CD4-positive, alpha-beta T cell (primary cell): ENCODE data around the gene PARD3B. TPM values are rescaled to one million over a fixed set of nuclear protein-coding genes. Genes with fewer than 3 reads are reported as not detected.

ENCODE experiments used
- ATAC-seq: fragments of 200-7000 bp; cut with Tn5 transposase; one replicate; pipeline ENCODE4 v1.10.0; 2022; ENCODE audit warnings: mild to moderate bottlenecking; ENCODE audit not compliant: poor library complexity
- CTCF ChIA-PET: fragments of 350-600 bp; sonication (Branson Sonifier 250); formaldehyde crosslinking; loops from one replicate; lab custom pipeline; 2021; ENCODE audit warnings: antibody characterized with exemption, inconsistent platforms; lab: Charles Lee
- POLR2A ChIA-PET: fragments of 350-600 bp; sonication (Branson Sonifier 250); formaldehyde crosslinking; loops from one replicate; lab custom pipeline; 2021; ENCODE audit warnings: antibody characterized with exemption, inconsistent platforms; lab: Charles Lee
- DNase-seq, 14 experiments: peaks; one replicate each; pipeline ENCODE4 v3.0.0-alpha.2; 2013 to 2020; ENCODE audit warnings: mixed read lengths in 2 of 14
- H3K27ac ChIP-seq, 2 donors: one replicate each; pipeline versions ENCODE4 v1.5.1 to v1.7.0; 2013; ENCODE audit warnings: low read length in 2 of 2, low read depth in 1 of 2, mild to moderate bottlenecking in 1 of 2
- H3K27me3 ChIP-seq, 2 experiments: 1 replicate in 1 of 2; 2 replicates in 1 of 2; pipeline versions ENCODE4 v1.6.1 to v1.7.0; 2013; ENCODE audit warnings: low read length in 2 of 2, control low read depth in 1 of 2, mild to moderate bottlenecking in 1 of 2, moderate library complexity in 1 of 2; ENCODE audit not compliant: insufficient read depth in 2 of 2, control insufficient read depth in 1 of 2
- H3K36me3 ChIP-seq: one replicate; pipeline ENCODE4 v1.6.1; 2013; ENCODE audit warnings: low read length, control low read depth; ENCODE audit not compliant: insufficient read depth
- H3K4me1 ChIP-seq: one replicate; pipeline ENCODE4 v1.6.1; 2013; ENCODE audit warnings: low read length, control low read depth; ENCODE audit not compliant: insufficient read depth
- H3K4me3 ChIP-seq: one replicate; pipeline ENCODE4 v1.5.1; 2013; ENCODE audit warnings: mild to moderate bottlenecking, low read length, moderate library complexity
- H3K9me3 ChIP-seq, 2 experiments: 1 replicate in 1 of 2; 2 replicates in 1 of 2; pipeline versions ENCODE4 v1.6.1 to v1.7.0; 2013; ENCODE audit warnings: low read length in 2 of 2, mild to moderate bottlenecking in 2 of 2, control low read depth in 1 of 2, moderate library complexity in 1 of 2; ENCODE audit not compliant: control insufficient read depth in 1 of 2, insufficient read depth in 1 of 2
- H3K27ac Mint-ChIP-seq: one replicate; pipeline ENCODE4 v1.8.0; 2020; ENCODE audit warnings: mixed read lengths
- H3K27me3 Mint-ChIP-seq: one replicate; pipeline ENCODE4 v1.8.0; 2021; ENCODE audit warnings: mixed read lengths
- H3K36me3 Mint-ChIP-seq: one replicate; pipeline ENCODE4 v1.8.0; 2021; ENCODE audit warnings: low read depth, mixed read lengths
- H3K4me1 Mint-ChIP-seq: one replicate; pipeline ENCODE4 v1.8.0; 2021; ENCODE audit warnings: low read depth, mixed read lengths
- H3K4me3 Mint-ChIP-seq: one replicate; pipeline ENCODE4 v1.8.0; 2020; ENCODE audit warnings: mild to moderate bottlenecking, mixed read lengths
- H3K9me3 Mint-ChIP-seq: one replicate; pipeline ENCODE4 v1.8.0; 2020; ENCODE audit warnings: mixed read lengths
- CTCF ChIP-seq: fragments of 200-600 bp; IDR thresholded peaks from one replicate; pipeline ENCODE4 v1.8.0; 2022; ENCODE audit warnings: antibody characterized with exemption, mild to moderate bottlenecking
- intact Hi-C, 2 experiments: fragments of 100-400 bp; cut with DNase I in 1 of 2; cut with micrococcal nuclease in 1 of 2; formaldehyde crosslinking; loops; one replicate each; pipeline versions ENCODE4 v1.15.1 to v1.9.0; 2023 to 2025; cut with DNase I, micrococcal nuclease
- total RNA-seq, 174 experiments: library from RNA in 2 of 174; stranded (reverse) in 2 of 174; gene quantifications; one replicate each; pipeline ENCODE4 v1.2.3 and lab custom pipeline; 2021 to 2026

PARD3B gene
- total RNA-seq, 2 experiments from 2014 or later: 0.87 to 1.9 TPM

GRCh38 chr2:204726831-204727230 is 181.6 kb downstream of the PARD3B start:
- H3K4me1 Mint-ChIP-seq: no peaks in the 10 kb centered on the region
- TF ChIP-seq CTCF: no peak
- H3K4me3 Mint-ChIP-seq: no peak overlapping the region
- Histone ChIP-seq H3K4me3 (no peak overlapping the region), H3K27me3 (no peaks in the 10 kb centered on the region), H3K4me1 (no peaks in the 10 kb centered on the region), H3K9me3 (no peaks in the 10 kb centered on the region), H3K27ac (no peak overlapping the region), H3K36me3 (no peaks in the 10 kb centered on the region)
- intact Hi-C loops: no loop called here
- no peaks in the 10 kb centered on the region for H3K9me3 Mint-ChIP-seq
- no peak overlapping the region for H3K27ac Mint-ChIP-seq
- no peak for ATAC-seq
- H3K36me3 Mint-ChIP-seq: no peaks in the 10 kb centered on the region
- no peak for DNase-seq
- H3K27me3 Mint-ChIP-seq: peaks cover 4% of the 10 kb centered on the region
- POLR2A ChIA-PET: no interaction called here
- CTCF ChIA-PET: no interaction called here

GRCh38 chr2:204727368-204727767 is 182.1 kb downstream of the PARD3B start:
- intact Hi-C loops: no loop called here
- TF ChIP-seq CTCF: no peak
- Mint-ChIP-seq H3K36me3 (no peaks in the 10 kb centered on the region), H3K27me3 (peaks cover 4% of the 10 kb centered on the region), H3K4me3 (no peak overlapping the region), H3K4me1 (no peaks in the 10 kb centered on the region), H3K27ac (no peak overlapping the region), H3K9me3 (no peaks in the 10 kb centered on the region)
- no peaks in the 10 kb centered on the region for H3K9me3 ChIP-seq
- no peaks in the 10 kb centered on the region for H3K27me3 ChIP-seq
- H3K4me3 ChIP-seq: no peak overlapping the region
- ATAC-seq (no peak), DNase-seq (no peak)
- H3K36me3 ChIP-seq: no peaks in the 10 kb centered on the region
- H3K4me1 ChIP-seq: no peaks in the 10 kb centered on the region
- no peak overlapping the region for H3K27ac ChIP-seq
- POLR2A ChIA-PET: no interaction called here
- CTCF ChIA-PET: no interaction called here

GRCh38 chr2:204730603-204731002 is 185.3 kb downstream of the PARD3B start:
- CTCF ChIA-PET: no interaction called here
- ATAC-seq: no peak
- no peak overlapping the region for H3K4me3 Mint-ChIP-seq
- no peaks in the 10 kb centered on the region for H3K36me3 ChIP-seq
- H3K27ac Mint-ChIP-seq: no peak overlapping the region
- intact Hi-C loops: no loop called here
- POLR2A ChIA-PET: no interaction called here
- H3K4me1 Mint-ChIP-seq: no peaks in the 10 kb centered on the region
- H3K27me3 Mint-ChIP-seq: no peaks in the 10 kb centered on the region
- H3K9me3 ChIP-seq: no peaks in the 10 kb centered on the region
- no peak overlapping the region for H3K4me3 ChIP-seq
- H3K27ac ChIP-seq: no peak overlapping the region
- DNase-seq: no peak
- TF ChIP-seq CTCF: no peak
- no peaks in the 10 kb centered on the region for H3K4me1 ChIP-seq
- no peaks in the 10 kb centered on the region for H3K36me3 Mint-ChIP-seq
- no peaks in the 10 kb centered on the region for H3K27me3 ChIP-seq
- no peaks in the 10 kb centered on the region for H3K9me3 Mint-ChIP-seq
